Mesenteric fat pad (tissue), 1 donor: Measurements from ENCODE around the gene IL25. TPM values are rescaled to one million over a fixed set of nuclear protein-coding genes. Genes with fewer than 3 reads are reported as not detected.
"Not testable (repeated sequence)": the region's sequence is repeated elsewhere in the genome, so short reads cannot be mapped to it uniquely, and the experiment has no call there.

Source experiments
- DNase-seq: peaks from one replicate; pipeline ENCODE4 v3.0.0-alpha.2; 2020; ENCODE audit warnings: low spot score
- total RNA-seq: library from RNA; stranded (reverse); fragmentation: NEBNext Ultra II Directional; extraction: Animal tissue kit (Norgen Biotek cat#: 25700); gene quantifications from one replicate; pipeline ENCODE4 v1.2.1, GENCODE V29; 2021
- donor health status: DM: yes; HTN: yes; CAD: no.

IL25 gene
- total RNA-seq, 1 donor from 2014 or later = not detected

DNA sequence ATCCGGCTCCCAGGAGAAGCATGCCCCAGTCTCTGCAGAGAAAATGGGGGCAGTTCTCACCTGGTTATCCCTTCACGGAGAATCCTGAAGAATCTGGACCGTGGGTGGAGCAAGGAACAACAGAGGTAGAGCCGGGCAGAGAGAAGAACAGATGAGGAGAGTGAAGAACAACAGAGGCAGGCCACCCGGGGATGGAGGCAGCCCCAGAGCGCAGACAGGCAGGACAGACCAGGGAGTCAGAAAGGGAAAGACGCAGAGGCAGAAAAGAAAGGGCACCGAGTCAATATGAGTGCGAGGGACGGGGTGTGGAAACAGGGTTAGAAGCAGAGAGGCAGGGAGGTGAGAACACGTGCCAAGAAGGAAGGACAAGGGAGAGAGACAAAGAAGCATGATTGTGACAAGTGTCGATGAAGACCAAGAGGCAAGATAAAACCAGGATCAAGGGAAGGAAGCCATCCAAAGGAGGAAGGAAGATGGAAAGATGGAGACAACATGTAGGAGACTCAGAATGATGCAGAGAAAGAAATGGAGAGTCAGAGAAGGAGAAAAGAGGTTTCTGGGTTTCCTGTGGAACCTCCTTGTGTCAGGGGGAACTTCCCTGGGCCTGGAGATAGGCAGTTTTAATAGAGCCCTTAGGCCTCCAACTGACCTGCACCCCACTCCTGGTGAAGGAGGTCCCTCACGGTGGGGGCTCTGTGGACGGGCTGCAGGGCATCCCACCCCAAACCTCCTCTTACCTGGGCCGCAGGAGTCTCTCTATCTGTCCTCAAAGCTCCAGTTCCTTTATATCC is 35.1 kb downstream of the IL25 start, which contains the start of gene MYH6:
Gene MYH6, minus strand, starts transcription at position 758 of the 791 bp plus-strand sequence. CDS start 1,050 bp downstream, outside the sequence.
- DNase-seq = no peak

DNA sequence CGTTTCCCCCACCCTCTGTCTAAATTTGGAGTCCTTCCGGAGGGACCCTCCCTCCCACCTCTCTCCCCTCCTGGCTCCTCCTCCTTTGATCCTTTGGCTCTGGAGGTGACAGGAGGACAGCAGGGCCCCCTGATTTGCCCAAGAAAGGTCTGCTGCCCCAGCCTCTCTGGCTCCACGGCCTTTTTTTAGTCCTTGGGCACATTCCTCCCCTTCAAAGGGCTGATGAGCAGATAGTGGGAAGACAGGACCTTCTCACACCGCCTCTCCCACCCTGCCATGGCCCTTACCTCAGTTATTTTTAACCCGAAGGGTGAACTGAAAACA is 35.7 kb downstream of the IL25 start:
- DNase-seq = no peak

DNA sequence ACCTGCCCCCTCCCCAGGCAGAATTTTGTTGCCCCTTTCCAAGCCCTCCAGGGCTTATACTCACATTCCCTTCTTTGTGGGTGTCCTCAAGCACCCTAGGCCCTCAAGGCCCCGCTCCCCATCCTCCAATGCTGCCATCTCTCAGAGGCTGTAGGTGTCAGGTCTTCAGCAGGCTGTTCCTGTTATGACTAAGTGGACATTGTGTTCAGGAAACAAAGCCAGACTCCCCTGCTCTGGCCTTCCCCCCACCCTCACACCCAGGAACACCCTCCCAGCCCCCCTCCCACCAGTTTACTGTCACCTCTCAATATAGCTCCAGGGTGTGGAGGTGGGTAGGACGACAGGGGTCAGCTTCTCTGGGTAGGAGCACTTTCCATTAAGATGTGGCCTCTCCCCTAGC is 36.9 kb downstream of the IL25 start:
- no peak for DNase-seq

GRCh38 chr14:23409966-23410635 is 37.5 kb downstream of the IL25 start:
- DNase-seq = no peak

DNA sequence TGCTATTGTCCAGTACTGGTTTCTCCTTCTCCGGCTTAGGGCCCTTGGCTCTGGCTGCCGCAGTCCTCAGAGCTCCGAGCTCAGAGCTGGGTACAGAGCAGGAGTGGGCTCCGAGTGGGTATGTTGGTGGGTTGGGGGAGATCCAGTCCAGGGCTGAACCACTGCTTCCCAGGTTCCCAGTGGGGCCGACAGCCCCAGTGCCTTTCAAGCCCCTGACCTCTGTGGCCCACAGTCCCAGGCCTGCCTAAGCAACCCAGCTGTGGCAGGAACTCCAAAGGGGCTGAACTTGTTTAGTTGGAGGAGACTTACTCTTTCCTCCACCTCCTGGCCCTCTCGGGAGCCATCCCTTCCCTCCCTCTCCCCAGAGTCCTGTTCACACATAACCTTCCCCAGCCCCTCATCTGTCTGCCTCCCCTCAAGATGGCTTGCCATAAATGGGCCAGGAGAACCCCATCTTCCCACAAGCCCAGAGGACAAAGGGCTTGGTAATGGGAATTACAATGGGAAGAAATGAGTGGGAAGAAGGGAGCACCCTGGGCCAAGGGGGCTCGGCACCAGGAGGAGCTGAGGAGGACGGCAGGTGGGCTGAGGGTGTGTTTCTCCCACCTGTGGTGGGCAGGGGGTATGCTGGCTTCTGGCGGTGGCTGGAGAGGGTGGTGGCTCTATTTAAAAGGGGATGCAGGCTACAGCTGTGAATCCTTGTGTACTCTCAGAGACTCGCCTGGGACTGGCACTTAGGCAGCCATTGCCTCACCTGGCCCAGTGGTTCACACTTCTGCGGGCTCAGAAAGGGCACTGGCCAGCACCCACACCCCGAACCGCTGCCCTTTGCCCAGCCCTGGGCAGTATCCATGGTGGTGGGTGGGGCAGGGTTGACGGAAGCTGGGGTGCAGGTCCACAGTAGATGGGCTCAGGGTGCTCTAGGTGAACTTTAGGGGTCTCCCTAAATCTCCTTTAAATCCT is 39.2 kb downstream of the IL25 start:
- no peak for DNase-seq

DNA sequence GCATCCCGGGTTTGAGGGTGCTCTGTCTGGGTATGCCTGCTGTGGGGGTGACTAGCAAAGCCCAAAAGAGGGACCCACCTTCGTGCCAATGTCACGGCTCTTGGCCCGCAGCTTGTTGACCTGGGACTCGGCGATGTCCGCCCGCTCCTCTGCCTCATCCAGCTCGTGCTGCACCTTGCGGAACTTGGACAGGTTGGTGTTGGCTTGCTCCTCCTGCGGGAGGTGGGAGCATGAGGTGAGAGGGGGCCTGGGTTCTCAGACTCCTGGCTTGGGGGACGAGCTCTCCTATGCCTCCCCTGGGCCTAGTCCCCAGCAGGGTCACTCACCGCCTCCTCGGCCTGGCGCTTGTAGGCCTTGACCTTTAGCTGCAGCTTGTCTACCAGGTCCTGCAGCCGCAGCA is 41.1 kb downstream of the IL25 start:
- no peak for DNase-seq

DNA sequence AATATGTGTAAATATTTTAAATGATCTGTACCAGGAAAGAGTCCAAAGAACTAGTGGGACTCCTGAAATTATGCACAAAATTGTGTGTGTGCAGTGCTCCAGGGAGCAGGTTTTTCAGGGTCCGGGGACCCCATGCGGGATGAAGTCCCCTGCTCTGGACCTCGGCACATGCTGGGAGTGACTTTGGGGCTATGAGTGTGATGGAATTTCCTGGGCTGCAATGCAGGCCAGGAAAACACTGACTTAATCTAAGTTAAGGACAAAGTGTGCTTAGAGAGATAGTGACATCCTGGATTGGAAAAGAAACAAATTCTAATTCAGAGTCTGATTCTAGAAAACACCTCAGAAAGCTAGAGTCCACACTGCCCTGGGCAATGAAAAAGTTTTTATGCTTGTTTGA is 41.6 kb downstream of the IL25 start:
- no peak for DNase-seq

- DNase-seq = no peak
Observed at GRCh38 chr14:23414906-23415820, 42.6 kb downstream of the IL25 start.

DNA sequence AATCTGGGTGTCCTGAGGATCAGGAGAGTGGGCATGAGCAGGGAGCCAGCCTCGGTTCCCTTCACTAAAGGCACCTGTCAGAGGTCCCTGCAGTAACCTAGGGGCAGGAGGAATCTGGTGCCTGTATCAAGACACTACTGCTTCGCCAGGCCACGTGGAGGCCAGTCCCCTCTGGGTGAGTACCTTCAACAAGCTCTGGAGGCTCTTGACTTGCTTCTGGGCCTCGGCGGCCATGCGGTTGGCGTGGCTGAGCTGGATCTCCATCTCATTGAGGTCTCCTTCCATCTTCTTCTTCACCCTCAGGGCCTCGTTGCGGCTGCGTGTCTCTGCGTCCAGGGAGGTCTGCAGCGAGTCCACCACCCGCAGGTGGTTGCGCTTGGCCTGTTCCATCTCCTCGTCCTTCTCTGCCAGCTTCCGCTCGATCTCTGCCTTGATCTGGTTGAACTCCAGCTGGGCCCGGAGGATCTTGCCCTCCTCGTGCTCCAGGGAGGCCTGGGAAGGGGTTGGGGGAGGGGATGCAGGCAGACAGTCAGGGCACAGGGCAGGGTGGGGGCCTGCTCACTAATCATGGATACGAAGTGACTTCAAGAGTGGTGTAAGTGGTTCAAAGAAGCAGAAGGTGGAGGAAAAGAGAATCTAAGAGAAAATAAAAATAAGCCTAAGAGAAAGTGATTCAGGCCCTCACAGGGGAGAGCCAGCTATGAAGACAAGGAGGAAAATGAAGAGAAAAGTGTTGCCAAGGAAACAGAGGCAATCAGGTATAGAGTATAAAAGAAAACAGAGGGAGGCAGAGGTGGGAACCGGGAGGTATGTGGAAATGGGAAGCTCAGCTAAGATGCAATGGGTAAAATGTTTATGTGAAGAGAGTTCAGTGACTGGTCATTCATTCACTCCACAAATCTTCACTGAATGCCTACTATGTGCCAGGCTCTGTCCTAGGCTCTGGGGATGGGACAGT is 43.5 kb downstream of the IL25 start:
- no peak for DNase-seq

DNA sequence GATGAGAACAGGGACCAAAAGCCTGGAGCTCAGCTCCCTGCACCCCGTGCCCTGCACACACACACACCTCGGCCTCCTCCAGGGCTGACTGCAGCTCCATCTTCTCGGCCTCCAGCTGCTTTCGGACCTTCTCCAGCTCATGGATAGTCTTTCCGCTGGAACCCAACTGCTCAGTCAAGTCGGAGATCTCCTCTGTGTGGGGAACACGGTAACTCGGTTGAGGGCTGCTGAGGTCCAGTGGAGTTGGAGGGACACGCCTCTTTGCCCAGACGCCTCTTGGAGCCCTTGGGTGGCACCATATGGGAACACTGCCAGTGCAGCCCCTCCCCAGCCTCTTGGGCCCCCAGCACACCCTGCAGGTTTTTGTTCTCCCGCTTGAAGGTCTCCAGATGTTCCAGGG is 44.2 kb downstream of the IL25 start:
- no peak for DNase-seq

DNA sequence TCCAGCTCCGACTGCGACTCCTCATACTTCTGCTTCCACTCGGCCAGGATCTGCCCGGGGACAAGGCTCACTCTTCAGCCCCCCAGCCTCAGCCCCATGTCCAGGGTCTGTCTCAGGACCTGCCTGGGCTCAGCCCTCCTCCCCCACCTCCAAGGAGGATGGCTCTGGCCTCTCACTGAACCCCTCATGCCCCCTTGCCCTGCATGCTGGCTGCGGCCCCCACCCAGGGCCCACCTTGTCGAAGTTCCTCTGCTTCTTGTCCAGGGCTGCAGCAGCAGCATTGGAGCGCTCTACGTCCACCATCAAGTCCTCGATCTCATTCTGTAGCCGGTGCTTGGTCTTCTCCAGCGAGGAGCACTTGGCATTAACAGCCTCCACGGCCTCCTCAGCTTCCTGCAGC is 44.7 kb downstream of the IL25 start:
- not testable (repeated sequence) for DNase-seq

GRCh38 chr14:23418021-23418420 is 45.4 kb downstream of the IL25 start:
- no peak for DNase-seq

DNA sequence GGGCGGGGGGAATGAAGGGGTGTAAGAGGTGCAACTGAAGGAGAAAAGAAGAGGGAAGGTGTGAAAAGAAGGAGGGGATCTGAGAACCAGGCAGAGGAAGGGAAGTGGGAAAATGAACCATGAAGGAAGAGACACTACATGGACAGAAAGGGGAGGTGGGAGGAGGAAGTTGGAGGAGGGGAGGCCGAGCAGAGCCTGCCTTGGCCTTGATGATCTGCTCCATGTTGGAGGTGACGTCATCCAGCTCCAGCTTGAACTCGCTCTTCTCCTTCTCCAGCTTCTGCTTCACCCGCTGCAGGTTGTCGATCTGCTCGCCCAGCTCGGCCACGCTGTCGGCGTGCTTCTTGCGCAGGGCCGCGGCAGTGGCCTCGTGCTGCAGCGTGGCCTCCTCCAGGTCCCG is 47.0 kb downstream of the IL25 start:
- DNase-seq = not testable (repeated sequence)

DNA sequence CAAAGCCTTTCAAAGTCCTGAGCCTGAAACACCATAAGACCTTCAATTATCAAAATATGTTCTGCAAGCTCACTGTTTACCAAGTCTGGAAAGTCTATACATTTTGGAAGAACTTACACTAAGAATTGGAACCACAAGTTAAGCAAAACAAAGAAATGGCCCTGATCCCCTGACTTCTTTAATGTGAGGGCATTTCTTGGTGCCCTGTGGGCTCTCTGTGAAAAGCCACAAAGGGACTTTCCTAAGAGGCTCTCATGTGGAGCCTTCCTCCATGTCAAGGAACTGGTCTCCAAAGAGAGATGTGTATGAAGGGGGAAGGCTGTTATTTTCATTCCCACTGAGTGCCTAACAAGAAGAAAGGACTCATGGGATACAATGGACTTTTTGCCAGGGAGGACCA is 49.0 kb downstream of the IL25 start:
- DNase-seq = no peak

DNA sequence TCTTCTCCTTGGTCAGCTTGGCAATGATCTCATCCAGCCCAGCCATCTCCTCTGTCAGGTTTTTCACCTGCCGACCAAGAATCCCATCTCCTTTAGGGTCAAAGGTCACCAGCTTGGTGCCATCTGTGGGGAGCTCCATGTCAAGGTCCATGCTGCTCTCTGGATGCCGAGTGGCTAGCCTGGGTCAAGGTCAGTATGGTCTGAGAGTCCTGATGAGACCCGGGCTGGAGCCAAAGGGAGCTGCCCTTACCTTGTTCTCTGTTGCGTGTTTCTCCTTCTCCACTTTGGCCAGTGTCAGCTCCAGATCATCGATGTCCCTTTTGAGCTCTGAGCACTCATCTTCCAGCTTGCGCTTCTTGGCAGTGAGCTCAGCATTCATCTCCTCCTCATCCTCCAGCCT is 51.0 kb downstream of the IL25 start:
- DNase-seq = no peak

GRCh38 chr14:23425169-23425568 is 52.6 kb downstream of the IL25 start:
- no peak for DNase-seq

DNA sequence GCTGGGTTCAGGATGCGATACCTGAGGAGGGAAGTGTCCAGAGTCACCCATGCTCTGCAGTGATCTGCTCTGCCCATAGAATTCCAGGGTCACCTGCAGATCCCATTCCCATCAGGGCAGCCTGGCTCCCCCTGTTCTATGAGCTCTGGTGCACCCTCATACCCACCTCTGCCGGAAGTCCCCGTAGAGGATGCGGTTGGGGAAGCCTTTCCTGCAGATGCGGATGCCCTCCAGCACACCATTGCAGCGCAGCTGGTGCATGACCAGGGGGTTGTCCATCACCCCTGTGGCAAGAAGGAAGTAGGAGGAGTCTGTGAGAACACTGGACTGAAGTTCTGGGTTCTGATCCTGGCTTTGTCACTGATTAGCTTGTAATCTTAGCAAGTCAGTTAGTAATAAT is 53.2 kb downstream of the IL25 start:
- not testable (repeated sequence) for DNase-seq
